ENCODE data around the gene GRPEL2.

GRPEL2 gene

GRCh38 chr5:149310488-149310887 lies 34.8 kb upstream of the GRPEL2 start:
- DNase-seq (ENCODE audit: low read depth): no peak
- no peak for TF ChIP-seq CTCF (conservative IDR thresholded peaks at IDR 0.05; ENCODE audit: low read depth, low read length)
- H3K4me3 ChIP-seq (ENCODE audit: low read length): no peak overlapping the region

- H3K4me3 ChIP-seq (ENCODE audit: low read length): no peak overlapping the region
- DNase-seq (ENCODE audit: low read depth): no peak
- TF ChIP-seq CTCF (conservative IDR thresholded peaks at IDR 0.05; ENCODE audit: low read depth, low read length): no peak
Observed at GRCh38 chr5:149310947-149311658, 34.2 kb upstream of the GRPEL2 start.

- TF ChIP-seq CTCF (conservative IDR thresholded peaks at IDR 0.05; ENCODE audit: low read depth, low read length): no peak
- DNase-seq (ENCODE audit: low read depth): no peak
- H3K4me3 ChIP-seq (ENCODE audit: low read length): no peak overlapping the region
Observed at GRCh38 chr5:149313151-149313841, 32.0 kb upstream of the GRPEL2 start.

- peak; percentile 29 for TF ChIP-seq CTCF (conservative IDR thresholded peaks at IDR 0.05; ENCODE audit: low read depth, low read length)
- H3K4me3 ChIP-seq (ENCODE audit: low read length): no peak overlapping the region
- no peak for DNase-seq (ENCODE audit: low read depth)
Observed at GRCh38 chr5:149314571-149315111, 30.7 kb upstream of the GRPEL2 start.

GRCh38 chr5:149315753-149316152 lies 29.5 kb upstream of the GRPEL2 start:
- no peak for TF ChIP-seq CTCF (conservative IDR thresholded peaks at IDR 0.05; ENCODE audit: low read depth, low read length)
- no peak for DNase-seq (ENCODE audit: low read depth)
- no peak overlapping the region for H3K4me3 ChIP-seq (ENCODE audit: low read length)

GRCh38 chr5:149317281-149318048 lies 27.8 kb upstream of the GRPEL2 start:
- DNase-seq (ENCODE audit: low read depth): no peak

More at GRCh38 chr5:149317281-149318048, 27.8 kb upstream of the GRPEL2 start:
- peak; percentile 76 for TF ChIP-seq CTCF (conservative IDR thresholded peaks at IDR 0.05; ENCODE audit: low read depth, low read length)
- H3K4me3 ChIP-seq (ENCODE audit: low read length): no peak overlapping the region
